CD4-positive, alpha-beta T cell treated with Interleukin-17A for 1 hour (primary cell): ENCODE data around the gene LEP.
"Not testable (repeated sequence)": the region's sequence is repeated elsewhere in the genome, so short reads cannot be mapped to it uniquely, and the experiment has no call there.

Experiments
- DNase-seq: peaks from one replicate; pipeline ENCODE4 v3.0.0-alpha.2; 2020

LEP gene

GRCh38 chr7:128278366-128278765 is 37.3 kb downstream of the LEP start:
- DNase-seq, result no peak

DNA sequence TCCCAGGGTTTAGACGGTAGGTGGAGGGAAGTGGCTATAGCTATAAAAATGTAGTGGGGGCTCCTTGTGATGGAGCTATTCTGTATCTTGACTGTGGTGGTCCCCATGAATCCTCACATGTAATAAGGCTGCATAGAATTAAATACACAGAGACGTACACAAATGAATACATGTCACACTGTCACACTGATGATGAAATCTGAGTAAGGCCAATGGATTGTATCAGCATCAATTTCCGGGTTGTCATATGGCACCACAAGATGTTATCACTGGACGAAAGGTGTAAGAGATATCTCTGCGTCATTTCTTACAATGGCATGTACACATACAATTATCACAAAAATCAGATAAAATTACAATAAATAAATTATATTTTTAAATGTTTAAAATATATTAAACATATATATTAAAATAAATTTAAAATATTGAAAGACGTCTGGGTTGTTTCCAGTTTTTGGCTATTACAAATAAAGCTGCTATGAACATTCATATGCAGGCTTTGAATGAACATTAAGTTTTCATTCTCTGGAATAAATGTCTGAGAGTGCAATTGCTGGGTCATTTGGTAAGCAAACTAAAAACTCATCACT is 38.1 kb downstream of the LEP start:
- no peak for DNase-seq

DNA sequence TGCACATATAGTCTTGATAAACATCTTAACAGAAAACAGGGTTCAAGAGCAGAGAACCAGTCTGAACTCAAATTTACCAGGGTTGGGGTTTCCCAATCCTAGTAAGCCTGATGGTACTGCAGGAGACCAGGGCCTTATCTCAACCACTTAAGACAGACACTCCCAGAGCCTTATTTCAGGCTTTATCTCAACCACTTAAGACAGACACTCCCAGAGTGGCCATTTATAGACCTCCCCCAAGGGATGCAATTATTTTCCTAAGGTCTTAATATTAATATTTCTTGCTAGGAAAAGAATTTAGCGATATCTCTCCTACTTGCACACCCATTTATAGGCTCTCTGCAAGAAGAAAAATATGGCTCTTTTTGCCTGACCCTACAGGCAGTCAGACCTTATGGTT is 39.4 kb downstream of the LEP start:
- not testable (repeated sequence) for DNase-seq

DNA sequence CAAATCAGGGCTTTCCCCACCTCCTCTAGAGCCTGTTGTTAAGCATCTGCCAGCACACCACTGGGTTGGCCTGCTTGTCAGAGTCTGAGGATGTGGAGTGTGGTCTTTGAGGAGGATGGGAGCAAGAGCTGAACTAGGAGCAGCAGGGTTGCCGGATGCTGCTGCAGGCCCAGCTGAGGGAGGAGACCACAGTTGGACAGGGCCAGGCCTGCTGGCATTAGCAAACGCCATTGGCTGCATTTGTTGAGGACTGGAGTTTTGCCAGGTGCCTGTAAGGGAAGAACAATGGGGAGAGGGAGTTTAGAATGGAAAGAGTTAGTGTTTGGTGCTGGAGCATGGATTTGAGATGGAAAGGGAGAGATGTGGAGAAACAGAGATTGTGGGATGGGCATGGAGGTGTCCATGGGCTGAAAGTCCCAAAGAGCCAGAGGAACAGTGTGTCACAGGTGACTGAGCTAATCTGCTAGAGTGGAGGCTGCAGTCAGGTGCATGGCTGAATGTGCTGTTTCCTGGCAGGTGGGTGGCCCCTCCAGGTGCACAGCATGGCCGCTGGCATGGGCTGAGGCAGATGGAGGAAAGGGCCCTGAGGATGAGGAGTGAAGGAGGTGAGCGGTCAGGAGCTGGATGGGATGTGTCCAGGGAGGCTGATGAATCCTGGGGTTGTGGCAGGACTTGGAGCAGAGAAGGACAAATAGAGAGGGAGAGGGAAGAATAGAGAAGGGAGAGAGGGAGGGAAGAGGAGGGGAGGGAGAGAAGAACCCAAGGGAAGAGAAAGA is 40.7 kb downstream of the LEP start:
- DNase-seq, result no peak

- no peak for DNase-seq
Measured at GRCh38 chr7:128284102-128284501, 43.0 kb downstream of the LEP start.

DNA sequence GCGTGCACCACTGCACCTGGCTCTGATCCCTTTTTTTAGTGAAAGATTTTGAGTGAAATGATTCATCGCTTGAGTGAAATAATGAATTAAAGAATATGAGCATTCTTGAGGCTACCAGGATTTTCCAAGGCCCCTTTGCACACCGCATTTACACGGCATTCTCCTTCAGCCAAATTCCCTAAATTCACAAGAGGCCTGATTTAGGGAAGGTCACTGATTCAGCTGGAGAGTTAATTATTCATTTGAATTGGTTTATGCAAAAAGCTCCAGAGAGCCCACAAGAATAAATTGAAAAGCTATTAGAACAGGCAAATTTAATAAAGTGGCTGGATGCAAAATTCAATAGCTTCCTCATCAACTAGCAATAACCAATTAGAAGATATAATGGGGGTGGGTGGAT is 46.5 kb downstream of the LEP start:
- no peak for DNase-seq

- DNase-seq, result not testable (repeated sequence)
Measured at GRCh38 chr7:128298004-128298403, 56.9 kb downstream of the LEP start.

GRCh38 chr7:128299109-128299607 is 58.1 kb downstream of the LEP start:
- no peak for DNase-seq

GRCh38 chr7:128302139-128302538 is 61.1 kb downstream of the LEP start:
- no peak for DNase-seq

- no peak for DNase-seq
Measured at GRCh38 chr7:128303133-128303532, 62.1 kb downstream of the LEP start.

GRCh38 chr7:128303643-128304042 is 62.6 kb downstream of the LEP start:
- no peak for DNase-seq

GRCh38 chr7:128304212-128304611 is 63.1 kb downstream of the LEP start:
- DNase-seq, result no peak

GRCh38 chr7:128307061-128307460 is 66.0 kb downstream of the LEP start:
- DNase-seq, result no peak
